Psoas muscle (tissue), 8 donors: Measurements from ENCODE around the gene UNCX. TPM values are rescaled to one million over a fixed set of nuclear protein-coding genes. Genes with fewer than 3 reads are reported as not detected.

Source experiments
- ATAC-seq, 4 donors: fragments of 200-7000 bp; cut with Tn5 transposase; one replicate each; pipeline ENCODE4 v1.9.1; 2020; ENCODE audit warnings: moderate library complexity in 3 of 4, mild to moderate bottlenecking in 2 of 4
- DNase-seq, 2 donors: peaks; one replicate each; pipeline ENCODE4 v3.0.0-alpha.2; 2020
- H3K27ac ChIP-seq: fragments of 200-600 bp; one replicate; pipeline ENCODE4 v1.8.0; 2022
- H3K27me3 ChIP-seq, 3 donors: fragments of 200-600 bp in 1 of 3; one replicate each; pipeline versions ENCODE4 v1.6.1 to v1.8.0; 2013 to 2022; ENCODE audit warnings: low read length in 2 of 3, mild to moderate bottlenecking in 2 of 3, moderate library complexity in 1 of 3; ENCODE audit not compliant: insufficient read depth in 3 of 3
- H3K36me3 ChIP-seq, 2 donors: fragments of 200-600 bp in 1 of 2; one replicate each; pipeline versions ENCODE4 v1.6.1 to v1.8.0; 2013 to 2022; ENCODE audit warnings: low read depth in 1 of 2, mild to moderate bottlenecking in 1 of 2, moderate library complexity in 1 of 2; ENCODE audit not compliant: insufficient read depth in 1 of 2
- H3K4me1 ChIP-seq: fragments of 200-600 bp; one replicate; pipeline ENCODE4 v1.8.0; 2022
- H3K4me3 ChIP-seq: fragments of 200-600 bp; one replicate; pipeline ENCODE4 v1.8.0; 2022; ENCODE audit warnings: mild to moderate bottlenecking
- H3K9me3 ChIP-seq: fragments of 200-600 bp; one replicate; pipeline ENCODE4 v1.8.0; 2022
- CTCF ChIP-seq: fragments of 200-600 bp; IDR thresholded peaks from one replicate; pipeline ENCODE4 v1.8.0; 2022; ENCODE audit warnings: antibody characterized with exemption
- WGBS, 3 donors: extraction: QIAGEN DNeasy Blood & Tissue Kit; methylation state at CpG; one replicate each; pipeline versions ENCODE4 v1.1.6 to v1.1.7; 2013; 5-methylcytosine and 5-hydroxymethylcytosine counted together
- intact Hi-C, 2 donors: fragments of 100-400 bp; cut with DNase I; formaldehyde crosslinking; loops; one replicate each; pipeline versions ENCODE4 v1.11.0 to v1.14.2; 2022
- polyA plus RNA-seq, 3 donors: library from polyadenylated mRNA; stranded (reverse); fragments of 200-250 nt; gene quantifications; one replicate each; pipeline ENCODE4 v1.2.3, GENCODE V29; 2013
- total RNA-seq, 4 donors: library from RNA; stranded (reverse); fragmentation: NEBNext Ultra II Directional in 2 of 4; extraction: Animal tissue kit (Norgen Biotek cat#: 25700) in 2 of 4; gene quantifications; one replicate each; pipeline versions ENCODE4 v1.2.1 to v1.2.4, GENCODE V29; 2021 to 2023
- donor health status: healthy with polysubstance abuse.
- donor health status: DM: no; HTN: no; CAD: no; lungs with moderate emphysema.
- donor health status: Bipolar disorder and iron deficiency.
- donor health status: healthy.
- donor health status: DM: yes; HTN: yes; CAD: no.
- donor health status: DM: no; HTN: no; CAD: no.
- donor health status: DM: no; HTN: no; CAD: no.
- donor health status: DM: yes; HTN: yes; CAD: no.

UNCX gene
- total and polyA plus RNA-seq, 7 donors = not detected

- Histone ChIP-seq H3K27me3 (peaks cover 0 to 87% (median 52%) of the 10 kb centered on the region in 3 donors), H3K4me3 (no peak overlapping the region), H3K9me3 (no peaks in the 10 kb centered on the region), H3K27ac (no peak overlapping the region), H3K36me3 (no peaks in the 10 kb centered on the region), H3K4me1 (peaks cover 6% of the 10 kb centered on the region)
- no peak for TF ChIP-seq CTCF
- 4 to 10% (median 4%) methylated on average over 10 to 12 of the region's 12 CpGs for WGBS, 3 donors
- no peak for DNase-seq
- intact Hi-C loops = no loop called here
- ATAC-seq = no peak
Measured at GRCh38 chr7:1232103-1232466, 587 bp upstream of the UNCX start.

GRCh38 chr7:1233333-1234048 is 819 bp downstream of the UNCX start:
- 2% methylated on average over 53 to 69 of the region's 73 CpGs for WGBS, 3 donors
- peaks cover 0 to 87% (median 48%) of the 10 kb centered on the region in 3 donors for H3K27me3 ChIP-seq
- no peak for ATAC-seq
- no peaks in the 10 kb centered on the region for H3K36me3 ChIP-seq
- no peak overlapping the region for H3K4me3 ChIP-seq
- no peak for DNase-seq
- peaks cover 8% of the 10 kb centered on the region for H3K4me1 ChIP-seq
- H3K9me3 ChIP-seq = no peaks in the 10 kb centered on the region
- TF ChIP-seq CTCF = no peak
- intact Hi-C loops = no loop called here
- H3K27ac ChIP-seq = no peak overlapping the region

GRCh38 chr7:1234049-1234880 is 1.6 kb downstream of the UNCX start:
- 10 to 13% (median 11%) methylated on average over 30 of the region's 30 CpGs for WGBS, 3 donors
- DNase-seq (no peak), ATAC-seq (no peak)
- no peaks in the 10 kb centered on the region for H3K9me3 ChIP-seq
- H3K27me3 ChIP-seq = peaks cover 0 to 87% (median 53%) of the 10 kb centered on the region in 3 donors
- no peak overlapping the region for H3K27ac ChIP-seq
- H3K4me3 ChIP-seq = no peak overlapping the region
- no peak for TF ChIP-seq CTCF
- no peaks in the 10 kb centered on the region for H3K36me3 ChIP-seq
- peaks cover 8% of the 10 kb centered on the region for H3K4me1 ChIP-seq
- intact Hi-C loops = no loop called here

- TF ChIP-seq CTCF = no peak
- no peak for DNase-seq
- WGBS, 3 donors = 4 to 8% (median 7%) methylated on average over 33 to 37 of the region's 37 CpGs
Measured at GRCh38 chr7:1234881-1235500, 2.3 kb downstream of the UNCX start.

More at GRCh38 chr7:1234881-1235500, 2.3 kb downstream of the UNCX start:
- Histone ChIP-seq H3K9me3 (no peaks in the 10 kb centered on the region), H3K4me1 (peaks cover 8% of the 10 kb centered on the region), H3K27me3 (peaks cover 0 to 88% (median 52%) of the 10 kb centered on the region in 3 donors), H3K4me3 (no peak overlapping the region), H3K36me3 (no peaks in the 10 kb centered on the region), H3K27ac (no peak overlapping the region)
- no peak for ATAC-seq
- intact Hi-C loops = no loop called here
